ENCODE results near the gene TSSK2. TPM values are rescaled to one million over a fixed set of nuclear protein-coding genes. Genes with fewer than 3 reads are reported as not detected.

TSSK2 gene
- total RNA-seq, 2 donors from 2014 or later: 8.0 TPM; not detected in 1

- no peaks in the 10 kb centered on the region for H3K36me3 ChIP-seq
- H3K9me3 ChIP-seq: no peaks in the 10 kb centered on the region
- intact Hi-C loops (cut with DNase I): no loop called here
- 48% methylated on average over 1 of the region's 1 CpG for WGBS
- no peak overlapping the region for H3K4me3 ChIP-seq
- no peaks in the 10 kb centered on the region for H3K27me3 ChIP-seq (replicated peaks; ENCODE audit: insufficient read depth)
- TF ChIP-seq POLR2A (IDR thresholded peaks at IDR 0.05) (no peak), POLR2AphosphoS5 (IDR thresholded peaks at IDR 0.05) (no peak), CTCF (IDR thresholded peaks at IDR 0.05) (no peak)
- DNase-seq (ENCODE audit: low spot score): no peak
- no peaks in the 10 kb centered on the region for H3K4me1 ChIP-seq (replicated peaks)
- H3K27ac ChIP-seq: no peak overlapping the region
Measured at GRCh38 chr22:19085233-19085718, 45.8 kb upstream of the TSSK2 start.

GRCh38 chr22:19086417-19086816, 44.7 kb upstream of the TSSK2 start:
- TF ChIP-seq POLR2AphosphoS5 (IDR thresholded peaks at IDR 0.05) (no peak), CTCF (IDR thresholded peaks at IDR 0.05) (no peak), POLR2A (IDR thresholded peaks at IDR 0.05) (no peak)
- H3K4me1 ChIP-seq (replicated peaks): no peaks in the 10 kb centered on the region
- H3K4me3 ChIP-seq: no peak overlapping the region
- no peak for DNase-seq (ENCODE audit: low spot score)
- H3K27ac ChIP-seq: no peak overlapping the region
- H3K9me3 ChIP-seq: no peaks in the 10 kb centered on the region
- no peaks in the 10 kb centered on the region for H3K36me3 ChIP-seq
- intact Hi-C loops (cut with DNase I): no loop called here
- H3K27me3 ChIP-seq (replicated peaks; ENCODE audit: insufficient read depth): no peaks in the 10 kb centered on the region
- WGBS: 91% methylated on average over 6 of the region's 6 CpGs

- intact Hi-C loops (cut with DNase I): no loop called here
- no peak for TF ChIP-seq POLR2AphosphoS5 (IDR thresholded peaks at IDR 0.05)
- no peak for TF ChIP-seq POLR2A (IDR thresholded peaks at IDR 0.05)
- TF ChIP-seq CTCF (IDR thresholded peaks at IDR 0.05): no peak
- Histone ChIP-seq H3K27ac (no peak overlapping the region), H3K9me3 (no peaks in the 10 kb centered on the region), H3K4me3 (no peak overlapping the region), H3K4me1 (replicated peaks) (no peaks in the 10 kb centered on the region), H3K36me3 (no peaks in the 10 kb centered on the region), H3K27me3 (replicated peaks; ENCODE audit: insufficient read depth) (no peaks in the 10 kb centered on the region)
- 86% methylated on average over 3 of the region's 3 CpGs for WGBS
- DNase-seq (ENCODE audit: low spot score): no peak
Measured at GRCh38 chr22:19086896-19087295, 44.2 kb upstream of the TSSK2 start.

- Histone ChIP-seq H3K9me3 (no peaks in the 10 kb centered on the region), H3K27ac (no peak overlapping the region), H3K4me1 (replicated peaks) (no peaks in the 10 kb centered on the region), H3K36me3 (no peaks in the 10 kb centered on the region), H3K27me3 (replicated peaks; ENCODE audit: insufficient read depth) (no peaks in the 10 kb centered on the region), H3K4me3 (no peak overlapping the region)
- TF ChIP-seq POLR2AphosphoS5 (IDR thresholded peaks at IDR 0.05) (no peak), POLR2A (IDR thresholded peaks at IDR 0.05) (no peak), CTCF (IDR thresholded peaks at IDR 0.05) (no peak)
- no peak for DNase-seq (ENCODE audit: low spot score)
- intact Hi-C loops (cut with DNase I): no loop called here
- 97% methylated on average over 14 of the region's 14 CpGs for WGBS
Measured at GRCh38 chr22:19088866-19089595, 42.1 kb upstream of the TSSK2 start.

GRCh38 chr22:19090183-19090582, 40.9 kb upstream of the TSSK2 start:
- Histone ChIP-seq H3K27me3 (replicated peaks; ENCODE audit: insufficient read depth) (no peaks in the 10 kb centered on the region), H3K9me3 (no peaks in the 10 kb centered on the region), H3K4me1 (replicated peaks) (no peaks in the 10 kb centered on the region), H3K27ac (no peak overlapping the region), H3K36me3 (no peaks in the 10 kb centered on the region), H3K4me3 (no peak overlapping the region)
- DNase-seq (ENCODE audit: low spot score): no peak
- TF ChIP-seq POLR2A (IDR thresholded peaks at IDR 0.05): no peak
- TF ChIP-seq CTCF (IDR thresholded peaks at IDR 0.05): no peak
- TF ChIP-seq POLR2AphosphoS5 (IDR thresholded peaks at IDR 0.05): no peak
- 86% methylated on average over 2 of the region's 2 CpGs for WGBS
- intact Hi-C loops (cut with DNase I): no loop called here
